Hippocampal formation (tissue), 2 donors: Measurements from ENCODE around the gene TTLL1.

Experiments
- DNase-seq, 2 donors: peaks; one replicate each; lab custom pipeline; 2025; lab: John Stamatoyannopoulos, UW

Gene TTLL1

DNA sequence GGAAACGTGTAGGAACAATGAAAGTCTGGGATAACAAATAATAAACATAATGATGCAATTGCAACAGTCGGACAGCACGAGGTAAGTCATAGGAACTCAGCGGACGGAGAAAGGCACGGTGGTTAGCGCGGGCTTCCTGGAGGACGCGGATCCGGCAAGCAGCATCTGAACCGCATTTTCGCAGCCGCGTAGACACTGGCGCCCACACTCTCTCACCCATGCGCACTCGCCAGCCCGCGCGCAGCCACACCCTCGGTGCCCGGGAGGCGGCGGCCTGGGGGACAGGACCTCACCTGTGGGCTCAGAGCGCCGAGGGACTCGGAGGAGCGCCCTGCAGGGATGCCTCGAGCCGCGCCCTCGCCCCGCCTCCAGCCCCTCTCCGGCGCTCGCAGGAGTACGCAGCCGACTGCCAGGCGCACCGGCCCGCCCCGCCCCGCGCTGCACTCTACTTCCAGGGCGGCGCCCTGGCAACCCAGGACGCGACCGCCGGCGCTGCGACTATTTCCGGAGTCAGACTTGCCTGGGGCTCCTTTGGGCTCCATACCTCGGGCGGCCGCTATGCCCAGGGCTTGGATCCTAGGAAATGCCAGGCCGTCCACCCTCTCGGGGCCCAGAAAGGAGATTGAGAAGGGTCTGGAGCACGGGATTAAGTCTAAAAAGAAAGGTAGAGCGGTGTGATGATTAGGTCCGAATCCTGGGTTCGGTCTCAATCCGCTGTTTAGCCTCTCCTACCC is at the start of gene TTLL1:
TTLL1 (minus strand) TSS at position 408 of the 734 bp plus-strand sequence. CDS start 13,805 bp downstream, outside the sequence.
- DNase-seq, result peak; percentile 59 to 74

DNA sequence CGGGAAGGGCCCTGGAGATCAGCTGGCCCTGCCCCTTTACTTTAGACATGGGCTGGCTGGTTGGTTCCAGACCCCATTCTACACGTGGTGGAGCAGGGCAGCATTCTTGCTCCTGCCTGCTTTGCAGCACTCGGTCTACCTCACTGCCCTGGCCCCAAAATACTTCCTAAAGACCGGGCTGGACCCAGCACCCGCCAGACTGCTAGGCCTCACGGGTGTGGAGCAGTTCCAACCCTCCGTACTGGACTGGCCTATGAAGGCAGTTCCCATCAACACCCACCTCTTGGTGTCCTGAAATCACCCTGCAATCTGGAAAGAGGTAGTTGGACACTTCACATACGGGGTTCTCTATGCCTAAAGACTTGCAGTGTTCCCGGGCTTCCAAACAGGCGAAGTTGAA is 47.6 kb upstream of the TTLL1 start:
- no peak for DNase-seq

DNA sequence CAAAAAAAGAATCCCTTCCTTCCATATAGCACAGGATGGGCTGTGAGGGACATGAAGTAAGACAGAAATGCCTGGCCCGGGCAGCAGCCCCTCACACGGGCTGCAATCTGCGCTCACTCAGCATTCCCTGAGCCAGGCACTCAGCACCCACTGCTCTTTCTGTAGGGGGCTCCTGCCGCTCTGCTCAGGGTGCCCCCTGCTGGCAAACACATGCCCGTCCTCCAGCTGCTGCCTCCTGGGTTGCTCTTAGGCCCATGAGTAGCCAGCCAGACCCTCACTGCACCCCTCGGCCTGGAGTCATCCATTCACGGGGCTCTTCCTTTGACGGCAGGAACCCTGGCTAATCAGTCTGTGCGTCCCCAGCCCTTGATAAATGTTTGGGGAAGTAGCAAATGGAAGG is 47.1 kb upstream of the TTLL1 start:
- DNase-seq, result no peak

DNA sequence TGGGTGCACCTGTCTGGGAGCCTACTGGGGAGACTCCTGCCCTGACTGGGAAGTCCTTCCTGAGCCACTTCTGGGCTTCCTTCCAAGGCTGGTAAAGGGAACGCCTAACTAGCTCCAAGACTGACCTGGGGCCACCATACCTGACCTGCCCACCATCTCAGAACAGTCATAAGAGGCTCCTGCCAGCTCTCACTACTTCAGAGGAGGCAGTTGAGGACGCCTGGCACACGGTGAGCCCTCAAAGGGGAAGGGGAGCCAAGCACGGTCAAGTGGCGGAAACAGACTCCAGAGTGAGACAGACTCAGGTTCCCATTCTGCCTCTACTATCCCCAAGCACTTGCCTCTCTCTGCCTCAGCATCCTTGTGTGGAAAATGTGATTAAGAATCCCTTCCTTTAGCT is 46.4 kb upstream of the TTLL1 start:
- no peak for DNase-seq

DNA sequence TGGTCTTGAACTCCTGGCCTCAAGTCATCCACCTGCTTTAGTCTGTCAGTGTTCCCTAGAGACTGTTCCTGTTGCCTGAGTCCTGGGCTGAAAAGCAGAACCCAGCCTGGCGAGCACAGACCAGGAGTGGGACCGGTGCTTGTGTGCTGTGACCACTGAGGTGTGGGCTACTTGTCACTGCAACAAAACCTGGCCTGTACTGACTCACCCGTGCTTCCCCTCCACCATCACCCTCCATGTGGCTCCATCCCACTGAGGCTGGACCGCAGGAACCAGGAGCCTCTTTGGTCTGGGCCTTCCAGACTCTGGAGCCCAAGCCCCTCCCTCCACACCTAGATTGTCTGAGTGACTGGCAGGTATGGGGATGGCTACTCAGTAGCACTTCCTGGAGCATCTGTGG is 45.4 kb upstream of the TTLL1 start:
- no peak for DNase-seq

DNA sequence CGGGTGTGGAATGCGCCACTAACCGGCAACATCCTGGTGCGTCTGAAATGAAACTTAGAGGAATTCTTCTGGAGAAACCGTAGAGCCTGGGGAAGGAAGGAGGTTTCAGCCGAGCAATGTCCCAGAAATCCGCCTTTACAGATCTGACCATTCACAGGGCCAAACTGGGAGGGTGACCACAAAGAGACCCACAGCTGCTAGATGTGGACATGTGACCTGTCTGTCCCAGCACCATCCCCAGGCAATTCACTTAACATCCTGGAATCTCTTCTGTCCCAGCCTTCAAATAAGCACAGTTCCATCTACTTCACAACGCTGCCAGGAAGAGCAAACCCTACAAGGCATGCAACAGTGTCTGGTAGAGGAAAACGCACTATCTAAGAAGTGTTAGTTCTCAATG is 44.2 kb upstream of the TTLL1 start:
- no peak for DNase-seq

DNA sequence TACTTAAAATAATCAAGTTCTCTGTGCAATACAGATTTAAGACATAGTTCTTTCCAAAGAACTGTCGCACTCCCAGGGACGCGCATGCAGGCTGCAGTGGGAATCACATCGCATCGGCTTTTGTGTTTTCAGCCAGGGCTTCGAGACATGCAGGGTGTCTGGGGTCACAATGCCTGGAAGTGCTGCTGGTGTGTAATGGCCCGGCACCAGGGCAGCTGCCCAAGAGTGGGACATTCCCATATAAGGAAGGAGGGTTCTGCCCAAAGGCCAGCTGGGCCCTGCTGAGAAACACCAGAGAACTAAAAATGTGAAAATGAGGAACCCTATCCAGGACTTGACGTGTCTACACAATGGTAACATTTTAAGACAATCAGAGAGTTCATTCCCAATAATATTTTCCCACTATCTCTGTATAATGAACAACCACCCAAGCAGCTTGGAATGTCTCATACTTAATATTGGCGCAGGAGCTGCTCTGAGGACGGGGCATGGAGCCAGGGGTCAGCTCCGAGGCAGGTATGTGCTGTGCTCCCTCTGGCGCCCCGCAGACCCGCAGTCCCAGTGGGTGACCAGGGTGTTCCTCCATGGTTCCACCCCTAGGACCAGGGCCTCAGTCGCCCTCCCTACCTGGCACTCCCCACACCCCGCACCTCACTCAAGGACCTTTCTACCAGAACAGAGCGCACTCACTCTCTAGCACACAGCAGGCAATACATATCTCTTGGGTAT is 42.7 kb upstream of the TTLL1 start:
- no peak for DNase-seq

DNA sequence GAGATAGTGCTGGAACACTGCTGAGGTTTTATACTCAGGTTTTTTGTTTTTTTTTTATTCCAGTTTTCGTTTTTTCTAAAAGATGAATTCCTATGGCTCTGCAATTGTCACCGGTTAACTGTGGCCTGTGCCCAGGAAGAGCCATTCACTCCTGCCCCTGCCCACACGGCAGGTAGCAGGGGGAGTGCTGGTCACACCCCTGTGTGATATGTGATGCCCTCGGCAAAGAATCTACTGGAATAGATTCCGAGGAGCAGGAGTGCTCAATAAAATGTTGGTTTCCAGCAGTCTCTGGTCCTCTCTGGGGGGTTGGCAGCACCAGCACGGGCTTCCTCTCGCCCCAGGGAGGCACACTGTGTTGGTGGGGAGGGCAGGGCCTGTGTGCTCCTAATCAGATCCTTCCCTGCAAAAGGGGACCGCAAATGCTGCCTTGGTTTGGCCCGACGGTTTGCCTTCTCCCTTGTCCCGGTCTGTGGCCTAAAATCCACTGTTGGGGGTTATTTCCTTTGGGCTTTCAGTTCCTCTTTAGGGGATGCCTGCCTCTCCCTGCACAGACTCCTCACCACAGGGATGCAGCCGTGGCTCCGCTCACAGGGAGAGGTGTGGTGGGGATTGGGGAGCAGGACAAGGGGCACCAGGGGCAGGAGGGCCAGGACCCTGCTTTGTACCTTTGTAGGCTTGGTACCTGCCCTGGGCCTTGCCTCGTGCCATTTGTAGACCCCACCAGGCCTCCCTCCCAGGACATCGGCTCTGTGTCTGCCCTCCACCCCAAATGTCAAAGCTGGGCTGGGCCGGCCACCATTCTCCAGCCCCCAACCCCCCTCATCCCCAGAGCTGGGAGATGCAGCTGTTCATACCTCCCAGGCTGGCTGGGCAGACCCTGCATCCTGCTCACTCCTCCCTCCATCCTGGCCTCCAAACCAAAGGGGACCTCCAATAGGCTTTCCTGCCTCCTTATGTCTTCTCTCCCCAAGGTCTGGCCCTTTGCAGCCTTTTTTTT is 40.5 kb upstream of the TTLL1 start:
- DNase-seq, result no peak

DNA sequence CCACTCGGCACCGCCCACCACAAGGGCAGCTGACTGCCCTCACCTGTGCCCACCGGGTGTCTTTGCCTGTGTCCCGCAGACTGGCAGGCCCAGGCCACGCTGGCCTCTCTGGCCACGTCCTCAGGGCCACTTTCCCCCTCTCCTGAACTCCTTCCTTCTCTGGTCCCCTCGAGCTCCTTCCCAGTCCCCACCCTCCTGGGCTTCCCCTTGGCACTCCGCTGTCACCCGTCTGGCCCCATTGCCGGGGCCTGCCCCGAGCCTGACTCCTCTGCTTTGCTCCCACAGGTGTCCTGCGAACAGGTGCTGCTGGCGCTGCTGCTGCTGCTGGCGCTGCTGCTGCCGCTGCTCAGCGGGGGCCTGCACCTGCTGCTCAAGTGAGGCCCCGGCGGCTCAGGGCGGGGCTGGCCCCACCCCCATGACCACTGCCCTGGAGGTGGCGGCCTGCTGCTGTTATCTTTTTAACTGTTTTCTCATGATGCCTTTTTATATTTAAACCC is 39.8 kb upstream of the TTLL1 start:
- no peak for DNase-seq

DNA sequence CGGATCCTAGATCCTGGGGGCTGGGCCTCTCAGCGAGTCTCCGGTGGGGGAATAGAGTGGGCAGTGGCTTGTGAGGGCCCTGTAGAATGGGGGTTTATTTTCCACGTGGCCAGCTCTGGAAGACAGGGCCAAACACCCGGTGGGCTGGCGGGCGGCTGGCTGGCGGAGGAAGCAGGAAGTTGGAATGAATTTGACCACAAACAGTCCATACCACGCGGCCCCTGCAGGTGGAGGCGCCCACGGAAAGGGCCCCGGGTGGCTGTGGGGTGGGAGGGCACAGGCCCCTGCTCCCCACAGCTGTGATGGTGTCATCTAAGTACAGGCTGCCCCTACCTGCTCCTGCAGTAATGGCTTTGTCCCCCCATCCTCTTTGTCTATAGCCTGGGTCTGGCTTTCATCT is 38.9 kb upstream of the TTLL1 start:
- no peak for DNase-seq

DNA sequence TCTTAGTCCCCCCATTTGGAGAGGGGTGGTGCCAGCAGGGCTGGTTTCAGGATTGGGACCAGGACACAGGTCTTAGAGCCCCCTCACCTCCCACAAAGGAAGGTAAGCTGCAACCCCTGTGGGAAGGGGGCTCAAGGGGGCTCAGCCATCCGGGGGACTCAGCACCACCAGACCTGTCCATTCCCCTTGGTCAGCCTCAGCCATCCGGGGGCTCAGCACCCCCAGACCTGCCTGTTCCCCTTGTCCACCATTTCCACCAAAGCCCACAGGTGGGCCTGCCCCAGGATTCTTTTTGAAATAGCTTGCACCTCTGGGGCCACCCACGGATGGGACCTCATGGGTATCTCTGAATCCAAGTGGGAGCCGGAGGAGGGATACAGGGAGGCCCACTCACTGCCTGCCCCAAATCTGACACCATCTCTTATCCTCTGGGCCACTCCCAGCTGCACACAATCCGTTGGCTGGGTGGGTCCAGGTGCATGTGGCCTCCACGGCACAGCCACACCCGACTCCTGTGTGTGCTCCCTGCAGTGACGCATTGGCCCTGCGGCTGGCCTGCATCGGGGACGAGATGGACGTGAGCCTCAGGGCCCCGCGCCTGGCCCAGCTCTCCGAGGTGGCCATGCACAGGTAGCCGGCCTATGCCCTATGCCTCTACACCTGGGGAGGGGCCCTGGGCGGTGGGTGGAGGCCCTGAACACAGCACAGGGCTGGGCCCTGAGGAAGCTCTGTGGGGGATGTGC is 38.1 kb upstream of the TTLL1 start:
- no peak for DNase-seq

DNA sequence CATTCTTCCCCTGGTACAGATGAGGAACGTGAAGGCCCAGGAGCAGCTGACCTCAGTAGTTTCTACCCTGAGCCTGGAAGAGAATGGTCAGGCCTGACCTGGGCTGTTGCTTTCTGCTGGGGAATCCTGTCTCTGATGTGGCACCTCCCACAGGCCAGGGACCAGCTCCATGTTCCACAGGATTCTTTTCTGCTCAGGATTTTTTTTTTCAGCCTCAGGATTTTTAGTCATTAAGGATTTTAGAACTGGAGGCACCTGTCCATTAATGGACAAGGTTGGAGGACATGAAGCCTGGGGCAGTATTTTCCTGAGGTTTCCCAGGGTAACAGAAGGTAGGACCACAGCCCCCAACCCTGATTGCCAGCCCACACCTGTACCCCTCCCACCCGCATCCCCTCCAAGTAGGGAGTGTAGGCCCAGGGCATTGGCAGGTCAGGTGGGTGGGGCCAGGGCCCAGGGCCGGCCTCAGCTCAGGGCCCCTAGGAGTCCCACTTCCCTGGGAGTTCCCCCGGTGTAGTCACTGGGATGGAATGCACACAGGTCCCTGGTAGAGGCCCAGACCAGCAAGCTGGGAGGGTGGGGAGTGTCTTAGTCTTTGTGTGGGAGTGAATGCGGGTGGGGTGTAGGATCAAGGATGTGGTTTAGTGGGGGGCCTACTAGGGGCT is 37.4 kb upstream of the TTLL1 start:
- DNase-seq, result no peak

DNA sequence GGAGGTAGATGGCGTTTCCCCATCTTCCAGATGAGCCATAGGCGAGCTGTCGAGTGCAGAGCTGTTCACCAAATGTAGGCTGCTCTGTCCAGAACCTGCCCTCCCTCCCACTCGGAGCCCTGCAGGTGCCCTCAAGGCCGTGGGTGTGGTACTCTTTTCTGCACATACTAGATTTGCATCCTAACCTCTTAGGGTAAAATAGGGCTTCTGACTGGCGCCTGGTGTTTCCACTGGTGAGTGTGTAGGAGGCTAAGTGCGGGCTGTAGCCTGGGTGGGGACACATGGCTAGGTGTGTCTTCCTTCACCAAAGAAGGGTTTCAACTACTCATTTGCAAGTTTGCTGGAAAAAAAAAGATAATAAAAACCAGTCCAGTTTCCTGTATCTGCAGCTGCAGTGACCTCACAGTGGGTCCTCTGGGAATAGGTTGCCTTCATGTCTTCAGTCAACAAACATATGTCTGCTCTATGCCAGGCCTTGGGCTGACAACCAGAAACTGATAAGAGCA is 29.8 kb upstream of the TTLL1 start:
- DNase-seq, result no peak

DNA sequence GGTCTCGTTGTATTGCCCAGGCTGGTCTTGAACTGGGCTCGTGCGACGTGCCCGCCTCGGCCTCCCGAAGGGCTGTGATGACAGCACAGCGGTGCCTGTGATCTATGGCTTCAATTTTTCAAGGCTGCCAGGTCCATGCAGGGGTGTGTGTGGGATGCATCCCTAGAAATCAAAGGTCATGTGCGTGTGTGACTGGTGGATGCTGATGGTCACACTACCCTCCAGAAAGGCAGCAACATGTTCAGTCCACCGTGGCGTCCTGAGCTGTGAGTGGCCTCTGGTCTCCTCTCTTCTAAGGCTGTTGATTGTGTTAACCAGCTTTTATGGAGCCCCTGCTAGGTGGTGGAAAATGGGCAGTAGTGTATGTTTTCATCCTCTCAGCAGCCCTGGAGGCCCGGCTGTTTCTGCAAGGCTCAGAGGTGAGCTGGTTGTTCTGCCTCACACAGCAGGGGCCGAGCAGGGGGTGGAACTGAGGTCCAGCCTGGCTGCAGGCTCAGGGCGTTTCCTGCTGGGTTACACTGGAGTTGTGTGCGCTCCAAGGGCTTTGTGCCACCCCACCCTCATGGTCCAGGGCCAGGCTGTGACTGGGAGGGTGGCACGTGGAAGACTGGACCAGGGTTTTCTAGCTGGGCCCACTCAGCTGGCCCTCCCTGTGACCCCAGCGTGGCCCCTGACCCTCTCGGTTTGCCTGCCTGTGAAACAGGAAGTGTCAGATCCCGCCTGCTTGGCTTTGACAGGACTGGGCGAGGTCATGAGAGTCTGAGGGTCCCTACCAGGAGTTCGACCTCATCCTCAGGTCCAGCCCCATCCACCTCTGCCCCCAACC is 29.0 kb upstream of the TTLL1 start:
- no peak for DNase-seq

DNA sequence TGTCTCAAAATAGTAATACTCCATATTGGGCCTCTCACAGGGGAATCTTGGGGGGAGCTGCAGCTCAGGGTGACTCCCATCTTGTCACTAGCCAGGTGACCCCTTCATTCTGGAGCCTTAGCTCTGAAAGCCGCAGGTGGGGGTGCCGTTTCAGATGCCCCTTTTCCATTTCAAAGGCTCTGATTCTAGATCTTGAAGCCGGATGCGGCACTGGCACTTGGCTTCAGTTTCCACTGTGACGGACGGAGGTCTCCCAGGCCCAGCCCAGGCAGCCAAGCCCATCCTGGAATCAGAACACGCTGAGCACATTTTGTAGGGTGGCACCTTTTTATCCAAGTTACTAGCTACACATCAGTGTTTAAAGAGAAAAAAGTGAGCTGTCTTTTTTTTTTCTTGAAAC is 27.7 kb upstream of the TTLL1 start:
- DNase-seq, result no peak

DNA sequence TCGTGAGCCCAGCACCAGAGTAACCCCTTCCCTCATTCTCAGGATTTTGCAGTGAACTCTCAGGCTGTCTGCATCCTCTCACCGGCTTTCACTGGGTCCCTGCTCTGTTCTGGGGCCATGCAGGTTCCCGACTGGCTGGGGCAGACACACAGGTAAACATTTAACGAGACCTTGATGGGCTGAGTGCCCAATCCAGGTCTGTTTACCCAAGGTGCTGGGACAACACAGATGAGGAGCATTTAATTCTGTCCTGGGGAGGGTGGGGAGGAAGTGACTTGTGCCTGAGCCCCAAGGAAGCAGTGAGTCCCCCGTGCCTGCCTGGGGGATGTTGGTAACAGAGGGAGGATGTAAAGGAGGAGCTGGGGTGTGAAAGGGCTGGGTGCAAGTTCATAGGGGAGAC is 25.8 kb upstream of the TTLL1 start:
- no peak for DNase-seq

DNA sequence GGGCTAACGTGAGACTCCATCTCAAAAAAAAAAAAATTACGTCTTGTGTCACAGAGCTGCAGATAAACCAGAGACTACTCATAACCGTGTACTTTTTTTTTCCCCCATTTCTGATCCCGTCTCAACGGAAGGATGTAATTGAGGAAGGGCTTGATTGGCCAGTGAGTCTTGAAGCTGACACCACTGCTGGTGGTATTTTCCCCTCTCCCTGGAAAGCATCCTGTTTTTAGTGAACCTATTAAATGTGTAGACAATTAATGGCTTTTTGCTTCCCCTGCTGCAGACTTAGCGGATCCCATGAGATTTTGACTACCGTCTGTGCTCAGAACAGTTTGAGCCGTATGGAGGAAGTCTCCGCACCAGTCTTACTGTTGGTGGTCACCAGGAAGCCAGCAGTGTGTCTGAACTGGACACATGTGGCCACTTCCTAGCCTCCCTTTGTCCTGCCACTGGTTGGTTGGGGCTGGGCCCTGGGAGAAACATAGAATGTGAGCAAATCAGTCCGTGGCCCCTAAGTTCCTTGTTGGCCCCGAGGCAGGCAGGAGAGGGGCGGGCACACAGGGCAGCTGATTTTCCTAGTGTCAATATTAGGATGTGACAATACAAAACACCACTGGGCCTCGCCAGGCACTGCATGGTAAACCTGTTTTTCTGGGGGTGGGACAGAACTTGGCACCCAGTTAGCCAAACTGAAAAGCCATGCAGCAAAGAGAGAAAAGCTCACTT is 24.5 kb upstream of the TTLL1 start:
- DNase-seq, result no peak

DNA sequence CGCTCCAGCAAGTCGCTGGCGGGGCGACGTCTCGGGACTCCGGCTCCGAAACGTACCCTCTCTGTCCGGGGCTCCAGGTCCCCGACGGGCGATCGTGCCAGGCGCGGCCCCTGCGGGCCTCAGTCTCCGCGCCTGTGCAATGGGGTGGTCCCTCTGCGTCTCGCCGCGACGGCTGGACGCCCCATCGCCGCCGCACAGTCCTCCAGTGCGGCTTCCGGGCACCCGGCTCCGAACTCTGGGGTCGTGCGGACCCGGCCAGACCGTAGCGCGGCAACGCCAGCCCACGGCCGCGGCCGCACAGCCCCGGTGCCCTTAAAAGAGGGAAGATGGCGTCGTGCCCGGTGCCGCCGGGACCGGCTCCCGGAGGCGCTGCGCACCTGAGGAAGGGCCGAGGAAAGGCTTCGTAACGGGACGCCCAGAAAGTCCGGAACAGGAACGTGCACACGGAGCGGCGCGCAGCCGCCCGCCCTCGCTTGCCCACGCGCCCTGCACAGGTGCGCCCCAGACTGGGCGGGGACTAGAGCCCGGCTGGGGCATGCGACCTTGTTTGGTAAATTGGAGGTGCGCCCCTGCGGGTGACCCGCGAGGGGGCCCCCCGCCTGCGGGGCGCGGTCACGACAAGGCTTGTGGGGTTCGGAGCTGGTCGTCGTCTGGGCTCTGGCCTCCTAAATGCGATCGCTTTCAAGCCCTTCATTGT is 21.9 kb upstream of the TTLL1 start:
- no peak for DNase-seq
